CD4-positive, alpha-beta T cell treated with Interleukin-6 at 100 ng/mL for 8 hours (primary cell): ENCODE results near the gene BICDL1.
"Not testable (repeated sequence)": the region's sequence is repeated elsewhere in the genome, so short reads cannot be mapped to it uniquely, and the experiment has no call there.

Experiments
- DNase-seq: peaks from one replicate; pipeline ENCODE4 v3.0.0-alpha.2; 2020; ENCODE audit warnings: mixed read lengths, low spot score

BICDL1 gene

DNA sequence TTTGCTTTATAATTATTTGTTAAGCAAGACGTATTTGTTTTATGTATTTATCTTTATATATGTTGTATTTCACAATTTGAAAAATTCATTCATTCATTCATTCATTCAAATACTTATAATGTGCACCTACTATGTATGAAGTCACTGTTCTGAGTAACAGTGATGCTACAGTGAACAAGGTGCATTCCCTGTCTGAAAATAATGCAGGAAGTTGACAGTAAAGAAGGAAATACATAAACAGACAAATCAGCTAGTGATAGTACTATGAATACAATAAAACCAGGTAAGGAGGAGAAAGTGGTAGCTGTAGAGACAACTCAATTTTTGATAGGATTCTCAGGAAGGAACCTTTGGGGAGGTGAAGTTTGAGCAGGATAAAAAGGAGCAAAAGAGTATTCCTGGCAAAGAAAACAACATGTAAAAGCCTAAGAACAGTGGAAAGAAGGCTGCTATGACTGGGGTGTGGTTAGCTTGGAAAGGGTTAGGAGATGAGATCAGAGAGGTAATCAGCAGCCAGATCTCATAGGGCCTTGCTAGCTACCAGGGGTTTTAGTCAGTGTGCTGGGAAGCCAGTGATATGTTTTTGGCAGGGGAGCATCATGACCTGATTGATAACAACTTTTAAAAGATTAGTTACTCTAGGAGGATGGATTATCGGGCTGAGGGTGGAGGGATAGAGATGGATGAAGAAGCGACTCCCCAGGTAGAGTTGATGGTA is 17.4 kb downstream of the BICDL1 start:
- no peak for DNase-seq

DNA sequence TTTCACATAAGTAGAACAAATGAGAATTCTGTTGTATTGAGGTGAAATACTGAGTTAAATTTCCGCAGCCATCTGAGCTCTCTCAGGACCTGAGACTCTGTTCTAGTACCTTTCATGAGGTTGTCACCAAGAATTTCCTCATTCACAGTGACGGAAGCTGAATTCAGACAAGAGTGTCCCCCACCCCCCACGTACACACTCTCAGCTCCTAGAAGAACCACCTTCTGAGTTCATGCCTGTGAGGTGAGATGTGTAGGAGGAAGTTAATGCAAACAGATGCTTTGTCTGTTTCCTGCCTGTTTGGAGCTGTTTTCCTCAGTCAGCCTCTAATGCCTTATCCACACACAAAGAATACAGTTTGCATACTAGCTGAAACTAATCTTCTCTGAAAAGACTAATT is 18.2 kb downstream of the BICDL1 start:
- DNase-seq: peak; percentile 81

DNA sequence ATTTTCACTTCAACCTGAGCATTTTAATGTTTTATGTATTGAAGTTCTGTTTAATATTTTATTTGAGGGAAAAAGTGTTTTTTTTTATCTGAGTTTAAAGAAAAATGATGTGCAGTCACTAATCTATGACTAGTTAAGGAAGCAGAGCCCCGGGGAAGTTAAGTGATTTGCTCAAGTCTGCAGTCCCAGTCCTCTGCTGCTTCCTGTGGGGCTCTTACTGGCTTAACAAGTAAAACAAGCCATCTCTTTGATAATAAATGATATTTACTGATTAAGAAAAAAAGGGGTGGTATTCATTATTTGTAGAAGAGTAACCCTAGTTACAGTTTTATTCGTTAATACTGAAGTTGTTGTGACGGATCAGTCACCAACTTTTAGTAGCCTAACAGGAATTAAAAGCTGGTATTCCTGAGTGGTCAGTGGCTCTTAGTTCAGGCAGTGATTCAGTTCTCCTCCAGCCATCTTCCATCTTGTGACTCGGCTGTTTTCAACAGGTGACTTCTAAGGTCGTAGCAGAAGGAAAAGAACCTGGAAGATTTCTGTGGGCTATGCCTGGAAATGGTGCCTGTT is 21.7 kb downstream of the BICDL1 start:
- peak; percentile 51 for DNase-seq

DNA sequence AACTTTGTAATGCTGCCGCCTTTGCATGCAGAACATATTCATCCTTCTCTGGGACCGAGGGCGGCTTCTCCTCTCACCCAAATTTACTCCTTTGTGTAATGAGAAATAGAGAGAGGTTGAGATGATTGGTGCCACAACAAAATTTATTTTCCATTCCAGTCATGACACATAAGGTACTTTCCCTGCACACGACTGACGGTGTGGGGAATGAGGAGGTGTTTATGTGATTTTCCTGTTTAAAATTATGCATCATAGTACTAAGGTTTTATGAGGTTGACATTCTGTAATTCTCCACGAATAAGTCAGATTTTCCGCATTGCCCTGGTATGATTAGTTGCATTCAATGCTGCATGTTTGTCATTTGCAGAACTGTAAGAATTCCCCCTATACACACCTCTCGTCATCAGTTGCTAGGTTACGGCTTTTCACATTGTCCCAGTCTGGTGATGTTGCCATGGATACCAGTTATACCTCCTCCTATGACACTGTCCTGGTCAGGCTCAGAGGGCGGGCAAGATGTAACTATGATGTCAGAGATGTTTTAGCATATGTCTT is 23.1 kb downstream of the BICDL1 start:
- peak; percentile 80 for DNase-seq

DNA sequence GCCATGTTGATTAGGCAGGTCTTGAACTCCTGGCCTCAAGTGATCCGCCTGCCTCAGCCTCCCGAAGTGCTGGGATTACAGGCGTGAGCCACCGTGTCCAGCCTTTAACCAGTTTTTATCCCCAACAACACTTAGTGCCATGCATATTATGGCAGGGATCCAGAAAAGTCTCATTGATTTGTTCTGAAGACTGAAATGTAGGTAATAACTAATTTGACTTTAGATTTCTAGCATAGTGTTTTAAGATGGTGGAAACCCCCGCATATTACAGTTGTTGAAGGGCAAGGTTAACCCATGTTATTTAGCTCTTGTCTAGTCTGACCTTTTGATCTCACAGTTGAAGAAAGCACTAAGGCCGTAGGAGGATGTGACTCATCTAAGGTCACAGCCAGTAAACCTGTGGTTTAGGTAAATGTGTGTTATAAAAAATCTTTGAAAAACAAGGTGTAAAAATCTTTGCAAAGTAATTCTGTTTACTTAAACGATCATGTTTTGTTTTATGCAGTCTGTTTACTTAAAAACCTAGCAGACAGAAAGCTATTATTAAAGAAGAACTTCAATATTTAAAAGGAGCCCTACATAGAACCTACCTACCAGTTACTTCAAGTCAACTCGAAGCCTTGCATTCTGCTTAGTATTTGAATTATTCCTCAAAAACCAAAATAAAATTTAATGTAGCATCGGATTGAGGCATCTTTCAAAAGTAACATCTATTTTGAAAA is 24.8 kb downstream of the BICDL1 start:
- peak; percentile 81 for DNase-seq

DNA sequence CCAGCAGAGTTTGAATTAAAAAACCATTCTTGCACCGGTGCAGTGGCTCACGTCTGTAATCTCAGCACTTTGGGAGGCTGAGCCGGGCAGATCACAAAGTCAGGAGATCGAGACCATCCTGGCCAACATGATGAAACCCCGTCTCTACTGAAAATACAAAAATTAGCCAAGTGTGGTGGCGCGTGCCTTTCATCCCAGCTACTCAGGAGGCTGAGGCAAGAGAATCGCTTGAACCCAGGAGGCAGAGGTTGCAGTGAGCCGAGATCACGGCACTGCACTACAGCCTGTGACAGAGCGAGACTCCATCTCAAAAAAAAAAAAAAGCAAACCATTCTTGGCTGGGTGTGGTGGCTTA is 25.3 kb downstream of the BICDL1 start:
- not testable (repeated sequence) for DNase-seq

DNA sequence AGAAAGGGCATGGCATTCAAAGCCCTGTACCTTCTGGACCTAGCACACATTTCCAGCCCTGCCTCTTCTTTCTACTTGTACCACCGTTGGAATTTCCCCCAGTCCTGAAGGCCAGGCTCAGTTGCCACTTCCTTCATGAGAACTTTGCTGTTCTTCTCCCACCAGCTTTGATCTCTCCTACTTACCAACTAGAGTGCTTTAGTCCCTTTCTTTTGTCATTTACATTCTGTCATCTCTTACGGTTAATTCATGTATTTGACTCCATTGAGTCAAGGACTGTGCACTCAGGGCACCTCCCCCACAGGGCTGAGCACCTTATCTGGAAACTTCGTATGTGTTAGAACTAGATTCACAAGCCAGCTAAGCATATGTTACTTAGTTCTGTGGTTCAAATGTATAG is 26.3 kb downstream of the BICDL1 start:
- DNase-seq: peak; percentile 45

DNA sequence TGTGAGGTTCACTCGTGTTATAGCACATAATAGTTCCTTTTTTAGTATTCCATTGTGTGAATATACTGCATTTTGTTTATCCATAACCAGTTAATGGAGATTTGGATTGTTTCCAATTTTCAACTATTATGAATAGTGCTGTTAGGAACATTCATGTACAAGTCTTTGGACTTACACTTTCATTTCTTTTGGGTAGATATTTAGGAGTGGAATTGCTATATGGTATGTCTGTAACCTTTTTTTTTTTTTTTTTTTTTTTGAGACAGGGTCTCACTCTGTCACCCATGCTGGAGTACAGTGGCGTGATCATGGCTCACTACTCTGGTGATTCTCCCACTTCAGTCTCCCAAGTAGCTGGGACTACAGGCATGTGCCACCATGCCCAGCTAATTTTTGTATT is 27.2 kb downstream of the BICDL1 start:
- not testable (repeated sequence) for DNase-seq

DNA sequence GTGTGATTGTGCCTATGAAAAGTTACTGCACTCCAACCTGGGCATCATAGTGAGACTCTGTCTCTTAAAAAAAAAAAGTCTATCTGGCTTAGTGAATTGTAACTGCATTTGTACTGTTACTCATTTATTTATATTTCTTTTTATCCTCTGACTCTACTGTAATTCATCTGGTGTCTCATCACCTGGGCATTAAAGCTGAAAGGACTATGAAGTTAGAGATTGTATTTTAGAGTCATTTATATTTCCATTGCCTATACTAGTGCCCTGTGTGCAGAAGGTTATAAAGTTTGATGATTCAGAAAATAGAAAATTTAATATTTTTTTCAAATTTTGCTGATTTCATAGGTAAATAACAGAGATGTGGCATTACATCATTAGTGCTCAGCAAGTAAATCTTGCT is 30.2 kb downstream of the BICDL1 start:
- no peak for DNase-seq

DNA sequence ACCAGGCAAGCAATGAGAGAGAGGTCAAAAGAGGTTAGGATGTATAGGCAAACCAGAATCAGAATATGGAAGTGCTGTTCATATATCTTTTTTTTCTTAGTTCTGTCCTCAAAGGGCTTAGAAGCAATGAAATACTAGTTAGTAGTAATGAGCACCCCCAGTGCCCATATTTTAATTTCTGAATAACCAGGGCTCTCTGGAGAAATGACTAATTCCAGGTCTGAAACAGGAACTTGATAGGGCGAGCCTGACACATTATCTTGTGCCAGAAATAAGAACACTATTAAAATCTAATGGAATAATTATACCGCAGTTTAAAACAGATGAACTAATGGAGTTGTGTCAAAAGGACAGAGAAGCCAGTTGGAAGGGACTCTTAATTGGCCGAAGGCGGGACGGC is 30.9 kb downstream of the BICDL1 start:
- no peak for DNase-seq

DNA sequence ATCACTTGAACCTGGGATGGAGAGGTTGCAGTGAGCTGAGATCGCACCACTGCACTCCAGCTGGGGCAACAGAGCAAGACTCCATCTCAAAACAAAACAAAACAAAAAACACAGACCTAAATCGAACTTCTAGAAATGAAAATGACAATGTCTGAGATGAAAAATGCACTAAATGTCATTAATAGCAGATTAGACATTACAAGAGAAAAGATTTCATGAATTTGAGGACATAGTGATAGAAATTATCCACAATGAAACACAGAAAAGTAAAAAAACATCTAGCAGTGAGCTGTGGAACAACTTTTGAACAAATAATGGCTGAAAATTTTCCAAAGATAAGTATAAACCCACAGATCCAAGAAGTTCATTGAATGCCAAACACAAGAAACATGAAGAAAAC is 35.2 kb downstream of the BICDL1 start:
- DNase-seq: no peak

DNA sequence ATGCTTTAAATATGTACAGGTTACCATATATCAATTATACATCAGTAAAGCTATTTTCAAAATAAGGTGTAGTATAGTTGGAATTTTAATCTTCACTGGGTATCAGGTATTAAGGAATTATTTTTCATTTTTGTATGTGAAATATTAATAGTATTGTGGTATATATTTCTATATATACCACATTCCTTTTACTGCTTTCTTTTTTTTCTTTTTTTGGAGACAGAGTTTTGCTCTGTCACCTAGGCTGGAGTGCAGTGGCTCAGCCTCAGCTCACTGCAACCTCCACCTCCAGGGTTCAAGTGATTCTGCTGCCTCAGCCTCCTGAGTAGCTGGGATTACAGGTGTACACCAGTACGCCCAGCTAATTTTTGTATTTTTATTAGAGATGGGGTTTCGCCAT is 36.6 kb downstream of the BICDL1 start:
- DNase-seq: no peak

DNA sequence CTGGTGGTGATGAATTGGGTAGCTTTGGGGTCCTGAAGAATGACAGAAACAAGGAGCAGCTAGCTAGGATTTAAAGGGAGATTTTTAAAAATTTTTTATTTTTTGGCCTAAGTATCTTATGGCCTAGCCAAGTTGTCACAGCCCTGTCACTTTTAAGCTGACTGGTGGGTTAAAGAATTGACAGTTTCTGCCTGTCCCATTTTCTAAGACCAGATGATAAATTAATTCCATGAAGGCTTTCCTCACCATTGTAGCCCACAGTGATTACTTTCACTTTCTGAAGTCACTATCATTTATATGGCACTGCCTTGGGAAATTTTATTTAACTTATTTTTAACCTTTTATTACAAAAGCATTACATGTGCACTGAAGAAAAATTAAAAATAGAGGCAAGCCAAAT is 43.2 kb downstream of the BICDL1 start:
- no peak for DNase-seq

DNA sequence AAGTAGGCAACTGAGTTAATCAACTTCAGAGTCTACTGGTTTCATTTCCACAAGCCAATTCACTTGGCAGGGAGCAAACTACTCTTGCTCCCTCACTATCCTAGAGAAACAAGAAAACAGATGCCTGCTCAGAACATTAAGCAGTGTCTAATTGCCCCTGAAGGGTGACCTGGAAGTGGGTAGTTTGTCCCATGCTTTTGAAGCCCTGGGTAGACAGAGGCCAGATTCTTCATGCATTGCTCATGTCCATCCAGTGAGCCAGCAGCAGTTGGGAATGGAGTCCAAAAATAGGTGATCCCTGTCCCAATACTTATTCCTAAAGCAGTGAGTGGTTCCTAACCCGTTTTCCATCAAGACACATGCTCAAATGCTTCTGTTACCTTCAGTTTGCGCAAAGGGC is 48.8 kb downstream of the BICDL1 start:
- DNase-seq: no peak

DNA sequence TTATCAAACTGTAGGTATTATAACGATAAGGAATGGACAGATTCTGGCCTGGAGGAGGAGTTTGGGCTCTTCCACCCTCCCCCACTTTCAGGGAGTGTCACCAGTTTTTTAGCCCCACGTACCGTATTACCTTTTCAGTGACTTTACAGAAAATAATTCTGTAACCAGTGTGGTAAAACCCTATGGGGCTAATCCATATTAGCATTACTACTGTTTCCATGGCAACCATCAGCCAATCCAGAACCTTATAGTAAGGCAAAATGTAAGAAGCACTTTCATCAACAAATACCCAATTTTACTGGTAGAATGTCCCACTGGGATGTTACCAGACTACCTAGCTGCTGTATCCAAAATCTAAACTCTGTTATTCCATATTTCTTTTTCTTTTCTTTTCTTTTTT is 50.7 kb downstream of the BICDL1 start:
- no peak for DNase-seq

DNA sequence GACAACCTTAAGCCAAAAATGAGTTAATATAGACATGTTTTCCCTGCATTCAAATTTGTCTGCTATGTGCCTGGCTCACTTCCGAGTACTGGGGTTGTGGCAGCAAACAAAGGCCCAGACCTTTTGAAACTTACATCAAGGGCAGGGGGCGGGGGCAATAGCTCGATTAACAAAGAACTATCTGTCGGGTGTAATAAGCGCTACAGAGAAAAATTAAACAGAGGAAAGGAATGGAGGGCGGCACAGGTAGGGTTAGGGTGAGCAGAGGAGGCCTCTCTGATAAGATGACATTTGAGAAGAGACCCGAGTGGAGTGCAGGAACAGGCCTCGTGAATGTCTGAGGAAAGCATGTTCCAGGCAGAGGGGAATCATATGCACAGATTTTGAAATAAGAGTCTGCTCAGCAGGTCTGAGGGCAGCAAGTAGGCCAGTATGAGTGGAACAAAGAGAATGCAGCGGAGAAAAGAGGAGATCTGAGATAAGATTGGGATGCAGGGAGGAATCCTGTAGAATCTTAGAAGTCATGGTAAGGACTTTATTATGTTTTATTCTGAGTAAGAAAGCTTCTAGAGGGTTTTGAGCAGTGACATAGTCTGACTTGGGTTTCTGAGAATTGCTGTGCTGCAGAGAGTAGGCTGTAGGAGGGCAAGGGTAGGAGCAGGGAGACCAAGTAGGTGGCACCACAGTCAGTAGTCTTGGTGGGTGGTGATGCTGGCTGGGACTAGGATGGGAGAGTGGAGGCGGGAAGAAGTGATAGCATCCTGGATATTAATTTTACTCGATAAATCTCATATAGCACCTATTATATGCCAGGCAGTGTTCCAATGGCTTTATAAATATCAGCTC is 52.6 kb downstream of the BICDL1 start:
- peak; percentile 22 for DNase-seq

DNA sequence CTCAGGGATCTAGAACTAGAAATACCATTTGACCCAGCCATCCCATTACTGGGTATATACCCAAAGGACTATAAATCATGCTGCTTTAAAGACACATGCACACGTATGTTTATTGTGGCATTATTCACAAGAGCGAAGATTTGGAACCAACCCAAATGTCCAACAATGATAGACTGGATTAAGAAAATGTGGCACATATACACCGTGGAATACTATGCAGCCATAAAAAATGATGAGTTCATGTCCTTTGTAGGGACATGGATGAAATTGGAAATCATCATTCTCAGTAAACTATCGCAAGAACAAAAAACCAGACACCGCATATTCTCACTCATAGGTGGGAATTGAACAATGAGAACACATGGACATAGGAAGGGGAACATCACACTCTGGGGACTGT is 56.3 kb downstream of the BICDL1 start:
- DNase-seq: not testable (repeated sequence)

DNA sequence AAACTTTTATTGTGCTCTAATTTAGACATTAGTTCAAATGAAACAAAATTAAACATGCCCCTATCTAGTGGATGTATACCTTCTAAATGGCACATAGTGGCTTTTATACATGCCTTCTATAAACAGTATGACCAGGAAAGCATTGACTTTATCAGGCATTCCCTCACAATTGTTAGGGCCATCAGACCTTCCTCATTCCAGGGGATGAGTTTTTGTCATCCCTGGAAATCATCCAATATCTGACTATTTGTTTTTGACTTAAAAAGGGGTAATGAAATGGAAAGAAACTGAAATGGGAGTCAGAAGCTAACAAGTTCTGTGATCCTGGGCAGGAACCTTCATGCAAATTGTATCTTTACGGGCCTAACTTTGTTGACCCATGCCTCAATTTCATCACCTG is 58.0 kb downstream of the BICDL1 start:
- no peak for DNase-seq

DNA sequence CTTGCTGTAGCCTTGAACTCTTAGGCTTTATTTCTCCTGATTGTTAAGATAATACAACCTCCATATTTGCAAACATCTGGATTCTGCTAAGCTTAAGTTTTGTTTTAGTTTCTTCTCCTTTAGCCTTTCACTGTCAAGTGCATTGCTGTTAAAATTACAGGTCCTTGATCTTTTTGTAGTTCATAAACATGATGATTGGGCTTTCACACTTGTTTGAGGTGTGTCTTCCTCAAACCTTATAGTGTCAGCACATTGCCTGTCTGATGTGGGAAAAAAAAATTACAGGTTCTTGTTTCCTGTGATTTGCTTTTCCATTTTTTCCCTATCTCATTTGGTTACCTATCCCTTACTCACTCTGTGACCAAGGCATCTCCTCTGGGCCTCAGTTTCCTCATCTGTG is 59.2 kb downstream of the BICDL1 start:
- DNase-seq: no peak

DNA sequence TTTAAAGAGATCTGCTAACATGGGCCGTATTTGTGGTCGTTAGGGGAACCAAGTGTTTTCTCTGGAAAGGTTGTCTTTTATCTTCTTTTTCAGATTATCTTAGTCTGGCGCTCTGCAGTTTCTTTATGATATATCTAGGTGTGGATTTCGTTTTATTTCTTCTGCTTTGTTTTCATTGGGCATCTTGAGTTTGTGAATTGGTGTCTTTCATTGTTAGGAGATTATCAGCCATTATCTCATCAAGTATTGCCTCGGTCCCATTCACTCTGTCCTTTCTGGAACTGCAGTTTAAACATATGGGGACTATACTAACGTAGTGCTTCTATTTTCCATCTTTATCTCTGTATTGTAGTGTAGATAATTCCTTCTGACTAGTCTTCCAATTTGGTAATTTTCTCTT is 60.4 kb downstream of the BICDL1 start:
- no peak for DNase-seq

DNA sequence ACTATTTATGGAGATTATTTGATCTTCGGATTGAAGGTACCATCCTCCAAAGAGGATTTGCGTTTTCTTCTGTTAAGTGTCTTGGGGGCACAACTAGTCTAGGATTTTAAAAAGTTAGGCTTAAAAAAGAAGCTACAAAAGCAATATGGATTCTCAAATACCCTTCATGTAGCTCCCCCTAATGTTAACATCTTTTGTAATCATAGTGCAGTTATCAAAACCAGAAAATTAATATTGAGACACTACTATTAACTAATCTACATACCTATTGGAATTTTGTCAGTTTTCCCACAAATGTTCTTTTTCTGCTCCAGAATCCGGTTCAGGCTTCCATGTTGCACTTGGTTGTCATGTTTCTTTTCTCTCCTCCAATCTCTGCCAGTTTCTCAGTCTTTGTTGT is 62.5 kb downstream of the BICDL1 start:
- DNase-seq: no peak

DNA sequence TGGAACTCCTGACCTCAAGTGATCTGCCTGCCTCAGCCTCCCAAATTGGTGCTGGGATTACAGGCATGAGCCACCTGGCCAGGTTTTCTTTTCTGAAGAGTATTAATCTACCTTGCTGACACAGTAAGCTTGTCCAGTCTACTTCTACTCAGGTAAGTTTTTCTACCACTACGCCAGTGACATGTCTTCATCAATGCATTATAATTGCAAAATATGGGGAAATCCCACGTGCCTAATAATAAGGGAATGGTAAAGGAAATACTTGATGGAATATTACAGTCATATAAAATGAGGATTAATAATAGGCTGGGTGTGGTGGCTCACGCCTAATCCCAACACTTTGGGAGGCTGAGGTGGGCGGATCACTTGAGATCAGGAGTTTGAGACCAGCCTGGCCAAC is 65.3 kb downstream of the BICDL1 start:
- DNase-seq: no peak
